Measurements from ENCODE around the gene WASHC4.

GRCh38 chr12:105218434-105218833 lies 110.9 kb downstream of the WASHC4 start:
- TF ChIP-seq CTCF (IDR thresholded peaks at IDR 0.05; ENCODE audit: low read depth, low read length, missing input control) = no peak
- no peak for TF ChIP-seq RAD21 (IDR thresholded peaks at IDR 0.05)
- TF ChIP-seq TAF1 (conservative IDR thresholded peaks at IDR 0.05) = no peak
- no peak for TF ChIP-seq GABPA (IDR thresholded peaks at IDR 0.05 in 1 of 2, conservative IDR thresholded peaks at IDR 0.05 in 1 of 2)
- no peak for TF ChIP-seq RXRA (IDR thresholded peaks at IDR 0.05)
- TF ChIP-seq HNF4G (IDR thresholded peaks at IDR 0.05) = no peak
- no peak for TF ChIP-seq REST (IDR thresholded peaks at IDR 0.05)
- TF ChIP-seq MAX (IDR thresholded peaks at IDR 0.05) = no peak
- TF ChIP-seq SP1 (IDR thresholded peaks at IDR 0.05) = no peak
- no peak for TF ChIP-seq JUND (IDR thresholded peaks at IDR 0.05)
- no peak for TF ChIP-seq EGR1 (IDR thresholded peaks at IDR 0.05; ENCODE audit: low read depth in 2 of 2)
- TF ChIP-seq YY1 (IDR thresholded peaks at IDR 0.05) = no peak
- TF ChIP-seq ATF3 (IDR thresholded peaks at IDR 0.05) = no peak
